ENCODE measurements around the gene CFAP107.
"Not testable (repeated sequence)": the region's sequence is repeated elsewhere in the genome, so short reads cannot be mapped to it uniquely, and the experiment has no call there.

The CFAP107 gene

GRCh38 chr1:12745992-12746323 is at the start of gene CFAP107:
CFAP107 (plus strand) TSS chr1:12746200; CDS start chr1:12746431, 231 bp downstream.
- DNase-seq = no peak

GRCh38 chr1:12696658-12697057 is 49.3 kb upstream of the CFAP107 start:
- DNase-seq = no peak

- DNase-seq = no peak
Measured at GRCh38 chr1:12697397-12697796, 48.6 kb upstream of the CFAP107 start.

- no peak for DNase-seq
Measured at GRCh38 chr1:12703821-12704451, 42.1 kb upstream of the CFAP107 start.

- DNase-seq = no peak
Measured at GRCh38 chr1:12706061-12706460, 39.9 kb upstream of the CFAP107 start.

- no peak for DNase-seq
Measured at GRCh38 chr1:12708396-12709090, 37.5 kb upstream of the CFAP107 start.

GRCh38 chr1:12709091-12709491 is 36.9 kb upstream of the CFAP107 start:
- no peak for DNase-seq

GRCh38 chr1:12709696-12710095 is 36.3 kb upstream of the CFAP107 start:
- no peak for DNase-seq

- DNase-seq = no peak
Measured at GRCh38 chr1:12711536-12711935, 34.5 kb upstream of the CFAP107 start.

GRCh38 chr1:12712076-12712475 is 33.9 kb upstream of the CFAP107 start:
- DNase-seq = no peak

- DNase-seq = no peak
Measured at GRCh38 chr1:12712929-12713328, 33.1 kb upstream of the CFAP107 start.

GRCh38 chr1:12713651-12714050 is 32.3 kb upstream of the CFAP107 start:
- not testable (repeated sequence) for DNase-seq

- DNase-seq = no peak
Measured at GRCh38 chr1:12714710-12715475, 31.1 kb upstream of the CFAP107 start.

GRCh38 chr1:12715896-12716437 is 30.0 kb upstream of the CFAP107 start, which contains the start of gene AADACL3:
AADACL3 (plus strand) TSS chr1:12716110; CDS start chr1:12716177, 67 bp downstream.
- DNase-seq = no peak

GRCh38 chr1:12717301-12717838 is 28.6 kb upstream of the CFAP107 start:
- no peak for DNase-seq

- no peak for DNase-seq
Measured at GRCh38 chr1:12722626-12723025, 23.4 kb upstream of the CFAP107 start.

GRCh38 chr1:12728391-12728790 is 17.6 kb upstream of the CFAP107 start:
- DNase-seq = no peak

GRCh38 chr1:12730156-12730555 is 15.8 kb upstream of the CFAP107 start:
- DNase-seq = no peak

- not testable (repeated sequence) for DNase-seq
Measured at GRCh38 chr1:12731084-12731483, 14.9 kb upstream of the CFAP107 start.

GRCh38 chr1:12734651-12735050 is 11.3 kb upstream of the CFAP107 start:
- no peak for DNase-seq

- no peak for DNase-seq
Measured at GRCh38 chr1:12738934-12739333, 7.1 kb upstream of the CFAP107 start.

- DNase-seq = no peak
Measured at GRCh38 chr1:12739613-12740012, 6.4 kb upstream of the CFAP107 start.

- DNase-seq = no peak
Measured at GRCh38 chr1:12741946-12742345, 4.1 kb upstream of the CFAP107 start.
